Ascending aorta (tissue), 2 donors: ENCODE measurements around the gene C19orf33. TPM values are rescaled to one million over a fixed set of nuclear protein-coding genes. Genes with fewer than 3 reads are reported as not detected.

Experiments used
- DNase-seq, 2 donors: peaks; one replicate each; pipeline ENCODE4 v3.0.0-alpha.2; 2019; ENCODE audit warnings: low spot score in 2 of 2
- H3K27ac ChIP-seq, 2 donors: fragments of 200-600 bp; sonication (generic); one replicate each; pipeline ENCODE4 v1.5.1; 2016 to 2017; ENCODE audit warnings: mild to moderate bottlenecking in 1 of 2
- H3K27me3 ChIP-seq: fragments of 200-600 bp; sonication (generic); one replicate; pipeline ENCODE4 v1.5.1; 2017
- H3K36me3 ChIP-seq, 2 donors: fragments of 200-600 bp; sonication (generic); one replicate each; pipeline ENCODE4 v1.5.1; 2016
- H3K4me1 ChIP-seq, 2 donors: fragments of 200-600 bp; sonication (generic); one replicate each; pipeline ENCODE4 v1.5.1; 2016 to 2017; ENCODE audit warnings: mild to moderate bottlenecking in 1 of 2
- H3K4me3 ChIP-seq, 2 donors: fragments of 200-600 bp; sonication (generic); one replicate each; pipeline ENCODE4 v1.5.1; 2016 to 2017; ENCODE audit warnings: mild to moderate bottlenecking in 1 of 2
- H3K9me3 ChIP-seq, 2 donors: fragments of 200-600 bp; sonication (generic); one replicate each; pipeline ENCODE4 v1.5.1; 2016
- CTCF ChIP-seq, 3 experiments: fragments of 200-600 bp in 2 of 3; fragments of 450-650 bp in 1 of 3; sonication (generic) in 2 of 3; IDR thresholded peaks; one replicate each; pipeline ENCODE4 v1.5.1; 2016 to 2019; ENCODE audit warnings: antibody characterized with exemption in 3 of 3, mild to moderate bottlenecking in 1 of 3, moderate library complexity in 1 of 3
- intact Hi-C: fragments of 100-400 bp; cut with DNase I; formaldehyde crosslinking; loops from one replicate; pipeline ENCODE4 v1.15.1; 2023
- total RNA-seq: library from RNA; depleted of rRNA; stranded (reverse); fragments of >200 nt; gene quantifications from one replicate; pipeline ENCODE4 v1.1.0, GENCODE V29; 2016

The C19orf33 gene
- total RNA-seq, 1 donor from 2014 or later = not detected

DNA sequence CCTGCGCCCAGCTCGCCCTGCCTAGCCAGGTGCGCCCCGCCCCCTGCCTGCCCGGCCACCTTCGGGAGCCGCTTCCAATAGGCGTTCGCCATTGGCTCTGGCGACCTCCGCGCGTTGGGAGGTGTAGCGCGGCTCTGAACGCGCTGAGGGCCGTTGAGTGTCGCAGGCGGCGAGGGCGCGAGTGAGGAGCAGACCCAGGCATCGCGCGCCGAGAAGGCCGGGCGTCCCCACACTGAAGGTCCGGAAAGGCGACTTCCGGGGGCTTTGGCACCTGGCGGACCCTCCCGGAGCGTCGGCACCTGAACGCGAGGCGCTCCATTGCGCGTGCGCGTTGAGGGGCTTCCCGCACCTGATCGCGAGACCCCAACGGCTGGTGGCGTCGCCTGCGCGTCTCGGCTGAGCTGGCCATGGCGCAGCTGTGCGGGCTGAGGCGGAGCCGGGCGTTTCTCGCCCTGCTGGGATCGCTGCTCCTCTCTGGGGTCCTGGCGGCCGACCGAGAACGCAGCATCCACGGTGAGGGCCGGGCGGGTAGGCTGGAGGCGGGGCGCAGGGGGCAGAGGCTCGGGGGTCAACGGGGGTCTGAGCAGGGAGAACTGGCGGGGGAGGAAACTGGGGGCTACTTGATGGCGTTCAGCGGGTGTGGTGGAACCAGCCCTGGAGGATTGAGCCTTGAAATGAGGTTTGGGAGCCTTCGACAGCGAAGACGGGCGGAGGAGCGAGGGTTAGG is 39.4 kb upstream of the C19orf33 start, which contains the start of gene SPINT2:
SPINT2 (plus strand) TSS at position 88 of the 727 bp plus-strand sequence; CDS start at position 408, 320 bp downstream.
- no peak for DNase-seq
- Histone ChIP-seq H3K4me3 (peak within 1 kb of the TSS; percentile 65 to 76), H3K27ac (peak within 1 kb of the TSS; percentile 98), H3K4me1 (peaks cover 7 to 38% of the 10 kb centered on the region in 2 donors), H3K27me3 (no peaks in the 10 kb centered on the region), H3K9me3 (no peaks in the 10 kb centered on the region), H3K36me3 (no peaks in the 10 kb centered on the region)
- no peak for TF ChIP-seq CTCF (IDR thresholded peaks at IDR 0.05)
- intact Hi-C loops = loop anchor here (1.0 to 2.0 kb wide), 3 partner anchors 8 to 52 kb away; partner anchors contain the start of gene PPP1R14A

DNA sequence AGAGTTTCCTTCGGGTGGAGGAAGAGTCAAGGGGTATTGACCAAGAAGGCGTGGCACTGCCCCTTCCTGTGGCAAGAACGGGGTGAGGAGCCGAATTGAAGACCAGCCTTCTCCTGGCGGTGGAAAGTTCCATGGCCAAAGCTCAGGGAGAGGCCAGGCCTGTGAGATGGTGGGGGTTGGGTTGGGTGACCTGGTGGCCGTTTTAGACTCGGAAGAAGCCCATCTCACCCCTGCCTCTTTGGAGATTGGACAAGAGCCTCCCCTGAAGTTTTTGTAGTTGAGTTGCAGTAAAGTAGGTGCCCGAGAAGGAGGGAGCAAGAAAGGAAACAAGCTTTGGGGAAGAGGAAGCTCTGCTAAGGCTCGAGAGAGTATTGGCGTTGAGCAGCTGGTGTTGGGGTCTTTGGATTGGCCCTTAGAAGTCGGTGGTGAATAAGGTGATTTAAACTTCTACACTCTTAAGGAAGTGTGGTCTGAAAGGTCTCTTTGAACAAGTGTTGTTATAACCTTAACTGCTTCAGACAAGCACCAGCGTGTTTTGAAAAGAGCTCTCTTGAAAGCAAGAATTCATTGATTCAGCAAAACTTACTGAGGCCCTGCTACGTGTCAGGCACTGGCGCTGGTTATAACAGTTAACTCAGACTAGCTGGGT is 38.7 kb upstream of the C19orf33 start:
- Histone ChIP-seq H3K4me3 (peak overlapping the region; percentile 65 to 76), H3K4me1 (peaks cover 7 to 45% of the 10 kb centered on the region in 2 donors), H3K36me3 (no peaks in the 10 kb centered on the region), H3K27ac (peak overlapping the region; percentile 98), H3K27me3 (no peaks in the 10 kb centered on the region), H3K9me3 (no peaks in the 10 kb centered on the region)
- intact Hi-C loops = loop anchor here (2.0 kb wide), 1 partner anchor 51 kb away; no protein-coding TSS in a partner anchor
- TF ChIP-seq CTCF (IDR thresholded peaks at IDR 0.05) = peak in 1 of 3 experiments; percentile 4
- peak; percentile 25 to 81 for DNase-seq

DNA sequence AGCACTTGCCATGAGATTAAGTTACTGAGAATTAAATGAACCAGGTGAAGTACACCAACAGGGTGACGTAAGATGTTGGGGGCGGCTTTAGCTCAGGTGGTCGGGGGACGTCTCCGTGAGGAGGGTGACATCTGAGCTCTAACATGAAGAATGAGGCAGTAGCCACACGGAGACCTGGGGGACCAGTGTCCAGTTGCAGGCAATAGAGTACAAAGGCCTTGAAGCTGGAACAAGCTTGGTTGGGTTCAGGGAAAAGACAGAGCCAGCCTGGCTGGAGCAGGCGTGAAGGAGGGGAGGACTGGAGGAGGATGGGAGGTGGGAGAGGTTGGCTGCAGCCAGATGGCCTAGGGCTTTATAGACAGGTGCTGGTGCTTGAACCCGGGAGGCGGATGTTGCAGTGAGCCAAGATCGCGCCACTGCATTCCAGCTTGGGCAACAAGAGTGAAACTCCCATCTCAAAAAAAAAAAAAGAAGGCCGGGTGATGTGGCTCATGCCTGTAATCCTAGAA is 38.1 kb upstream of the C19orf33 start:
- TF ChIP-seq CTCF (IDR thresholded peaks at IDR 0.05) = no peak
- Histone ChIP-seq H3K27me3 (no peaks in the 10 kb centered on the region), H3K36me3 (no peaks in the 10 kb centered on the region), H3K27ac (peak overlapping the region; percentile 98), H3K4me1 (peaks cover 7 to 51% of the 10 kb centered on the region in 2 donors), H3K9me3 (no peaks in the 10 kb centered on the region), H3K4me3 (peak overlapping the region; percentile 65 to 76)
- no peak for DNase-seq
- intact Hi-C loops = loop anchor here (2.0 kb wide), 1 partner anchor 51 kb away; no protein-coding TSS in a partner anchor

DNA sequence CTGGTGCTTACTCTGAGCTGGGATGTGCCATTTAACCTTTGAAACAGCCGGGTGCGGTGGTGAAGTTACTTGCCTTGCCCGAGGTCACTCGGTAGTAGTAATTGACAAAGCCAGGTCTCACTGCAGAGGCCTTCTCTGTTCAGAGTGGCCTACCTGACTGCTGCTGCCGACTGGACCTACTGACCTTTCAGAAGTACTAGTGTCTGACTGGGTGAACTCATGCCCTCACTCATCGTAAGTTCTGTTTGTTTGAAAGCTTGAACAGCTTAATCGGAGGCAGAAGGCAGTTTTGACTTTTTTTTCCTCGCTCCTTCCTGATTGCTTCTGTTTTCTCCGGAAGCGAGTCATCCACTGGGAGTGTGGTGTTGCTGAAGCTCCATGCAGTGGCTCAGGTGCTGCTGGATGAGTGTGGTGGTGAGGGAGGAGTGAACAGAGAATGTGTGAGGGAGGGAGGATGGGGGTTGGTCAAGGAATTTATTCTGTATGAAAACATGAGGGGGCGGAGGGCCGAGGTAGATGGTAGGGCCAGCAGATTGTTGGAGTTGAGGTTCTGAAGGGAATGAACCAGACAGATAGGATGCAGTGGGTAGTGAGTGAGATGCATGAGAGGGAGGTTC is 37.0 kb upstream of the C19orf33 start:
- H3K4me1 ChIP-seq = peaks cover 7 to 57% of the 10 kb centered on the region in 2 donors
- intact Hi-C loops = no loop called here
- no peaks in the 10 kb centered on the region for H3K27me3 ChIP-seq
- no peaks in the 10 kb centered on the region for H3K36me3 ChIP-seq
- no peak for DNase-seq
- no peak for TF ChIP-seq CTCF (IDR thresholded peaks at IDR 0.05)
- no peaks in the 10 kb centered on the region for H3K9me3 ChIP-seq
- H3K27ac ChIP-seq = peak overlapping the region; percentile 98
- peak overlapping the region; percentile 65 to 76 for H3K4me3 ChIP-seq

GRCh38 chr19:38267761-38268483 is 36.1 kb upstream of the C19orf33 start:
- Histone ChIP-seq H3K4me1 (peaks cover 7 to 54% of the 10 kb centered on the region in 2 donors), H3K36me3 (no peaks in the 10 kb centered on the region), H3K9me3 (no peaks in the 10 kb centered on the region), H3K27ac (peak overlapping the region; percentile 98), H3K4me3 (peak overlapping the region; percentile 65 to 76), H3K27me3 (no peaks in the 10 kb centered on the region)
- no peak for TF ChIP-seq CTCF (IDR thresholded peaks at IDR 0.05)
- no peak for DNase-seq
- intact Hi-C loops = no loop called here
